GM18526 (cell line): ENCODE results near the gene DNAJC4.

ENCODE experiments used
- POLR2A ChIP-seq: IDR thresholded peaks from 3 replicates; pipeline ENCODE4 v1.6.1; 2011; ENCODE audit not compliant: insufficient read length; ENCODE audit errors: extremely low read depth

Gene DNAJC4

DNA sequence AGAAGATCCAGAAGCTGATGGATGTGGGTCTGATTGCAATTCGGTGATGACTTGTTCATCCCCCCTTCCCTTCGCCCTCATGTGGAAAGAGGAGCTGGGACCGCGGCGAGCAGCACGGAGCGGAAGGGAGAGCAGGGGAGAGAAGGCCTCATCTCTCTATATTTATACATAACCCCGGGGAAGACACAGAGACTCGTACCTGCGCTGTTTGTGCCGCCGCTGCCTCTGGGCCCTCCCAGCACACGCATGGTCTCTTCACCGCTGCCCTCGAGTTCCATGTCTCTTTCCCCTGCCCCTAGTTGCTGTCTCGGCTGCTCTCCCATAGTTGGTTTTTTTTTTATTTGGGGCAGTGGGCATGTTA lies 26.3 kb upstream of the DNAJC4 start:
- TF ChIP-seq POLR2A: no peak

DNA sequence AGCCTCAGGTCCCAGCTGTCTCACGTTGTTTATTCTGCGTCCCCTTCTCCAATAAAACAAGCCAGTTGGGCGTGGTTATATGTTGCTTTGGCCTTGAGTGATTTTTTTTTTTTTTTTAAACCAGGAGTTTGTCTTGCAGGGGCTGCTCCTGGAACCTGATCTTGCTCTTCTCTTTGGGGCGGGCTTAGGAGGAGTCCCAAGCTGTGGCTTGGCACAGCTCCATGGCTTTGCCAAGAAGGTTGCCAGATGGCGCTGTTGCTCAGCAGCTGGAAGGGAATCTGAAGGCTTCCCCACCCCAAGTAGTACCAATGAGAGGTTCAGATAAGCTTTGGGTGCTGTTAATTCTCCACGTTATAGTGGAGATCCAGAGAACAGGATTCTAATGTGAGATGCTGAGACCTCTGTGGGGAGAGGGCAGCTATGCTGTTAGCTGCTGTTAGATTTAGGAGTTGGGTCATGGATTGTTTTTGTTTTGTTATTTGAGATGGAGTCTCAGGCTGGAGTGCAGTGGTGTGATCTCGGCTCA lies 25.8 kb upstream of the DNAJC4 start:
- no peak for TF ChIP-seq POLR2A

DNA sequence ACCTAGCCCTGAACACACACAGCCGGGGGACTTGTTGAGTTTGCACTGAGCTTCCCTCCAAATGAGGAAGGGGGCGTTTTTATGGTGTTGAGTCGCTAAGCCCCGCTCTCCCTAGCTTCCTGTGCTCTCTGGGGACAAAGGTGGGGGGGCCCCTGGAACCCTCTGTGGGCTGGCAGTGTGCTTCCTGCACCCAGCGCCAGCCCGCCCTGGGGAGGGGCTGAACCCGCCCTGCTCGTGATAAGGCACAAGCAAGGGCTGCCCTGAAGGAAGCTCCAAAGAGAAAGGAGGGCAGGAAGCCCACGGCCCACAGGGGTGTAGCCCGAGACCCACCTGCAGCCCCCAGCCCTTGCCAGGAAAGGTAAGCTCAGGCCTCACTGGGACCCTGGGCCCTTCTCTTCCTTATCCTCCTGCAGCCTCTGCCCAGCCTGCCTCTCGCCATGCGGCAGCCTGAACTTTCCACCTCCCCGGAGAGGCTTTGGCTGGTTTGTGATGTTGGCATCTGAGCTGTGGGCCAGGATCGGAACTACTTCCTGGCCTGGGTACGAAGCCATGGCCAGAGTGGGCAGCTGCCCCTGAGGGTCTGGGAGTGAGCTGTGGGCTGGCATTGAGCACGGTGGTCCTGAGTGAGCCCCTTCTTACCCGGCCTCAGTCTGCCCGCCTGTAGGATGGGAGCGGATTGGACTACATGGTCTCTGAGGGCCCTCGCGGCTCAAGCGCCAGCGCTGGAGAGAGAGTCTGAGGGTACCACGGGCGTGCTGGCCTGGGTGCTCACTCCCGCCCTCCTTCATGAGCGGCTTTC lies 23.7 kb upstream of the DNAJC4 start, which contains the start of gene FERMT3:
FERMT3 (plus strand) TSS at position 265 of the 799 bp plus-strand sequence. CDS start 644 bp downstream, outside the sequence.
- peak; percentile 75 for TF ChIP-seq POLR2A

DNA sequence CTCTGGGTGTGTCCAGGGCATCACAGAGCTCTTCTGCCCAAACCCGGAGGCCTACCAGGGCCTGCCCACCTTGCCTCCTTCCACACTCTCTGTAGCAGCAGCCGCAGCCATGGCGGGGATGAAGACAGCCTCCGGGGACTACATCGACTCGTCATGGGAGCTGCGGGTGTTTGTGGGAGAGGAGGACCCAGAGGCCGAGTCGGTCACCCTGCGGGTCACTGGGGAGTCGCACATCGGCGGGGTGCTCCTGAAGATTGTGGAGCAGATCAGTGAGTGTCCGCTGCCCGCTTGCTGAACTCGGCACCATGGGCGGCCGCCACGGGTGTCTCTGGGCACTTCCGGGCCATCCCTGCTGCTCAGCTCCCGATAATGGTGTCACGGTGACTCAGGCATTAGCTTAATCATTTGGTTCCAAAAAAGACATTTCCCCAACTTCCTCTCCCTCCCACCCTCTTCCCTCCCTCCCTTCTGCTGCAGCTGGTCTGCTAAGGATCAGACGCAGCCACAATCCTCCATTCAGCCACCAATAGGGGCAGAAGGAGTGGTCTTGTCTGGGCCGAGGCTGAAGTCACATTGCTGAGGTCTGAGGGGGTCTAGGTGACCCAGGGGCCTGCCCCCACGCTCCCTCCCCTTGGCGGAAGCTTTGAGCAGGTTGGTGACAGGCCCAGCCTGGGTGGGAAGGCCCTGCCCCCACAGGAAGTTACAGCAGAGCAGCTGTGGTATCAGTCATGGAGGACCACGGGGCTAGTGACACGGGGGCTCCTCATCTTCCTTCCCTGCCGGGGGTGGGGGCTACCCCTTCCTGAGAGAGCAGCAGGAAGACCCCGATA lies 22.9 kb upstream of the DNAJC4 start:
- peak; percentile 76 for TF ChIP-seq POLR2A

DNA sequence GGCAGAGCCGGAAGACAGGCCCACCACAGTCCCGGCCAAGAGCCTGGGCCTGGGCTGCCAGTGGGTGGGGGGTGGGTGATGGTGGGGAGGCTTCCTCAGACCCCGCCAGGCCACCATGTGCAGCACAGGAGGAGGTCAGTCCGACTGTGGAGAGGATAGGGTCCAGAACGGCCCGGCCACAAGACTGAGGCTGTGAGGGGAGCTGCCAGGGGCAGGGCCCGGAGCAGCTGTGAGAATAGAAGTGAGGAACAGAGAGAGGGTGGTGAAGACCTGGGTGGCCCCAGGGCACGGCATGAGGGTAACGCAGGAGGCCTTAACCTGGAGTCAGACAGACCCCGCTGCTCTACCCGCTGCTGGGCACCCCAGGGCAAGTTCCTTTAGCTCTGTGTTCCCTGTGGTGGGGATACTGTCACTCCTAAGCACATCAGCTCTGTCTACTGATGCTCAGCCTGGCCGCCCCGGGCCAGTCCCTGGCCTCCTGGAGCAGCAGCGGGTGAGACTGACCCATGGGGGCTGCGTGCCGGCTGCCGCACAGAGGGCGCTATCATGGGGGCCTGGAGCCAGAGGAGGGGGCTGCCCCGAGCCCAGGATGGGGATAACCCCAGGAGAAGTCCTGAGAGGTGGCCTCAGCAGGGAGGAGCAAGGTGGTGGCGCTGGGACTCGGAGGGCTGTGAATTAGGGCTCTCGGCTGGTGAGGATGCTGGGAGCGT lies 22.1 kb upstream of the DNAJC4 start:
- no peak for TF ChIP-seq POLR2A

DNA sequence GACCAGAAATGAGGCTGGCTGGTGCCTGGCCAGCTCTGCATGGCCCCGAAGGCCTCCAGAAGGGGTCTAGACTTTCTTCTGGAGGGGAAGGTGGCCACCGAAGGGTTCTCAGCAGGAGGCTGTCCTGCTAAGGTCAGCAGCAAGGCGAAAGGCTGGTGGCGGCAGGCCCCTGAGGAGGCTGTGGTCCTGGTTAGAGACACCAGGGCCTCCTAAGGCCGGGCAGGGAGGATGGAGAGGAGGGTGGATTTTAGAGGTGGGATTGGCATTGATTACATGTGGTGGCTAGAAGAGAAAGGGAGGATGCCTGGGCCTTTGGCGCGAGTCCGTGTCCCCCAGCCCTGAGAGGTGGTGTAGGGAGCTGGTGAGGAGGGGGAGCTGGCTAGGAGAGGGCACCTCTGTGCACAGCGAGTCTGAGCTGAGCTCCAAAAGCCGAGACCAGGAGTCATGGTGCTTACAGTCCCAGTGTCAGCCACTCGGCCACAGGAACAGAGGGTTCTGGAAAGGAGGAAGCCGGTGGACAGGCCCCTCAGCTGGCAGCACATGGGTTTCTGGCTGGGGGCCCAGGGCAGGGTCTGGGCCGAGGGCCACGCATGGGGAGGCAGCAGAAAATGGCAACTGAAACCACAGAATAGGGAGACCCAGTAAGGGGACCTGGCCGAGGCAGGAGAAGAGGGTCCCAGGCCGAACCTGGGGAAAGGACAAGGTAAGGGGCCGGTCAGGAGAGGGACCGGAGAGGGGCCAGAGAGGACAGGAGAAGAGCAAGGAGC lies 21.4 kb upstream of the DNAJC4 start:
- TF ChIP-seq POLR2A: no peak

DNA sequence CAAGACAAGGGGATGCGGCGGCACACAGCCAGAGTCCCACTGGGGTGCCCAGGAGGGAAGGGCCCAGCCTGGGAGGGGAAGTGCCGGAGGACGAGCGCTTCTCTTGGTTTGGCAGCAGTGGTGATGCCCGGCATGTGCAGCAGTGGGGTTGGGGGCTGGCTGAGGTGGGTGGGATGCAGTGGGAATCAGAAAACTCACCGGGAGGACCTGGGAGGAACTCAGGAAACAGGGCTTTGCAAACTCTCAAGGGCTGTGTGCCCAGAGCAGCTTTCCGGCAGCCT lies 20.8 kb upstream of the DNAJC4 start:
- no peak for TF ChIP-seq POLR2A

DNA sequence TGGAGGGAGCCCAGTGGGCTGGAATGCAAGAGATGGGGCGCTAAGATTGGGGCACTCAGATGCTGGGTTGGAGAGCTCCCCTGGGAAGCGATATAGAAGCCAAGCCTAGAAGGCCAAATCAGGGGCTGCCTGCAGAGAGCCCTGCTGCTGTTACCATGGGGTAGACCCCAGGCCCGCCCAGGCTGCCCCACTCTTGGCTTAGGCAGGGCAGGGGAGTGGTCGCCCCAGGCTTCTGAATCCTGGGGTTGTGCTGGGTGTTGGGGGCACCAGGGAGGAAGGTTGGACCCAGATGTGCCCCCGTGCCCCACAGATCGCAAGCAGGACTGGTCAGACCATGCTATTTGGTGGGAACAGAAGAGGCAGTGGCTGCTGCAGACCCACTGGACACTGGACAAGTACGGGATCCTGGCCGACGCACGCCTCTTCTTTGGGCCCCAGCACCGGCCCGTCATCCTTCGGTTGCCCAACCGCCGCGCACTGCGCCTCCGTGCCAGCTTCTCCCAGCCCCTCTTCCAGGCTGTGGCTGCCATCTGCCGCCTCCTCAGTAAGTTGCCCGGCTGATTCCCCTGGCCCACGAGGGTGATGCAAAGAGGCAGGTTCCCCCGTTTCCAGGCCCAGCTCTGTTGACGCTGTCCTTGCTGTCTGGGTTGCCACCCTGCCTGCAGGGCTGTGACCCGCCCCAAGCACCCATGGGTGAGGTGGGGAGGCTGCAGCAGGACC lies 19.9 kb upstream of the DNAJC4 start:
- TF ChIP-seq POLR2A: no peak

DNA sequence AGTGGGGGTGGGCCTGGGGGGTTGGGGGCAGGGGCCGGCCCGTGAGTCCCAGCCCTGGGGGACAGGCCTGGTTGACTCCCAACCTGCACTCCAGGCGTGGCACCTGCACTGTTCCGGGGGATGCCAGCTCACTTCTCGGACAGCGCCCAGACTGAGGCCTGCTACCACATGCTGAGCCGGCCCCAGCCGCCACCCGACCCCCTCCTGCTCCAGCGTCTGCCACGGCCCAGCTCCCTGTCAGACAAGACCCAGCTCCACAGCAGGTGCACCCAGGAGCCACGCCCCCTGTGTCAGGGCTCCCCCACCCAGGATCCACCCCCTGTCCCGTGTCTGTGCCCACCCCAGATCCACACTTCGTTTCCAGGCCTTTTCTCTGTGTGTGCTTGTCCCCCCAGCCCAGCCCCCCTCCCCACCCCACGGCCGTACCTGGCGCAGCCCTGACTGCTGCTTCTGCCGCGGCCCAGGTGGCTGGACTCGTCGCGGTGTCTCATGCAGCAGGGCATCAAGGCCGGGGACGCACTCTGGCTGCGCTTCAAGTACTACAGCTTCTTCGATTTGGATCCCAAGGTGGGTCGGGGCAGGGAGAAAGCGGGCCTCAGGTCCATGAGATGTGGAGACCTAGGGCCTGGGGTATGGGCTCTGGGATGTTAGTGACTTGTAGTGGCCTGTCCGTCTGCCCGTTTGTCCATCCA lies 19.0 kb upstream of the DNAJC4 start:
- no peak for TF ChIP-seq POLR2A

DNA sequence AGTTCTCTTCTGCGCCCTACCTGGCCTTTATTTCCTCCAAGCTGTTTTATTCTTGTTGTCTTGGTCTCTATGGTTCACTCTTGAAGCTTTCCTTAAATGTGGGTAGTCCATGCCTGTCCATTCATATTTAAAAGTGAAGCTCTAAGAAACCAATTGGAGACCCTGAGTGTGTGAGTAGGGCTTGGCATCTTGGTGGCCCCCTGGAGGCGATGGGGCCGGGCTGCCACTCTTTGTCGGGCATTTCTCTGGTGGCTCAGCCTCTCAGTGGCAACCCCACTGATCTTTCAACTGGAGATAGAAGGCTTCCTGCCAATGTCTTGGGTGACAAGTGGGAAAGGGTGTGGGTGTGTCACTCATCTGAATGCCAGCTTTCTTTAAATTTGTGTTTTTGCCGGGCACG lies 13.5 kb upstream of the DNAJC4 start:
- no peak for TF ChIP-seq POLR2A

DNA sequence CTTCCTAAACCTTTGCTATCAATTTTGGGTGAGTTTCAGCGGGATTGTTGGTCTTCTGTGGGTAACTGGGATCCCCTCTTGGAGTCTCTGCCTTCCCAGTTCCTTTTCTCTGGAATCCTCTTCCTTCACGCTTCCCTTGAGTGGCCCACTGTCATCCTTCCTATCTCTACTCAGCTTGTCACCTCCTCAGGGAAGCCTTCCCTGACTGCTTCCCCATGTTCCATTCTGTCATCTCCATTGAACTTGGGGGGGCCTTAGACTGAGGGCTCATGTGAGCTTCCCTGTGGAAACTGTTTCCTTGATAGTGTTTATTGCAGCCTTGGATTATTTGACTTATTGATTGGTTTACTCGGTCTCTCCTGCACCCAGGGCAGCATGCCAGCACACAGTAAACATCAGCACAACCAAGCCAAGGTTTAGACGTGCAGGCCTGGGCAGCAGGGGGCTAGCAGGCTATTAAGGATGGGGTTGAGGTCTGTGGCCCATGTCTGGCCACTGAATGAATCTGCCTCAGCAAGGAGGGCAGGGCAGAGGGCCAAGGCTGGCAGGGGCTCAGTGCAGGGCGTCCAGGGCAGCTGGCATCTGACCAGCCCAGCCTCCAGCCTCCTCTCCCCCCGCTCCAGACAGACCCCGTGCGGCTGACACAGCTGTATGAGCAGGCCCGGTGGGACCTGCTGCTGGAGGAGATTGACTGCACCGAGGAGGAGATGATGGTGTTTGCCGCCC lies 11.6 kb upstream of the DNAJC4 start:
- no peak for TF ChIP-seq POLR2A

DNA sequence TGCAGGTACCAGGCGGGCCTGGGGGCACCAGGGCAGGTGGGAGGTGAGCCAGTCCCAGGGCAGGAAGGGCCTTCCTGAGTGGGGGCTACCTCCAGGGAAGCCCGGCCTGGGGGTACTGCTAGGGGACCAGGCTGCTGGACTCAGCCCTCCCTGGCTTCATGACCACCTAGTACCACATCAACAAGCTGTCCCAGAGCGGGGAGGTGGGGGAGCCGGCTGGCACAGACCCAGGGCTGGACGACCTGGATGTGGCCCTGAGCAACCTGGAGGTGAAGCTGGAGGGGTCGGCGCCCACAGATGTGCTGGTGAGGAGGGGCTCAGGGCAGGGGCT lies 11.0 kb upstream of the DNAJC4 start:
- no peak for TF ChIP-seq POLR2A

DNA sequence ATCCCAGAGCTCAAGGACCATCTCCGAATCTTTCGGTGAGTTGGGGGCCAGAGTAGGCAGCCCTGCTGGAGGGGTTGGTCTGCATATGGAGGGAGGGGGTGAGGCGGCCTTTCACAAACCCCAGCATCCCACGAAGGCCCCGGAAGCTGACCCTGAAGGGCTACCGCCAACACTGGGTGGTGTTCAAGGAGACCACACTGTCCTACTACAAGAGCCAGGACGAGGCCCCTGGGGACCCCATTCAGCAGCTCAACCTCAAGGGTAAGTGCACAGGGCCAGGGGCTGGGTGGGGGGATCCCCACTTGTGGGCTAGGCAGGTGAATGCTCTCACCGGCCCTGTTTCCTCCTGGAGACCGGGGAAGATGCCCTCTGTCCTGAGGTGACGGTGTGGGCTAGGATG lies 10.6 kb upstream of the DNAJC4 start:
- TF ChIP-seq POLR2A: no peak

DNA sequence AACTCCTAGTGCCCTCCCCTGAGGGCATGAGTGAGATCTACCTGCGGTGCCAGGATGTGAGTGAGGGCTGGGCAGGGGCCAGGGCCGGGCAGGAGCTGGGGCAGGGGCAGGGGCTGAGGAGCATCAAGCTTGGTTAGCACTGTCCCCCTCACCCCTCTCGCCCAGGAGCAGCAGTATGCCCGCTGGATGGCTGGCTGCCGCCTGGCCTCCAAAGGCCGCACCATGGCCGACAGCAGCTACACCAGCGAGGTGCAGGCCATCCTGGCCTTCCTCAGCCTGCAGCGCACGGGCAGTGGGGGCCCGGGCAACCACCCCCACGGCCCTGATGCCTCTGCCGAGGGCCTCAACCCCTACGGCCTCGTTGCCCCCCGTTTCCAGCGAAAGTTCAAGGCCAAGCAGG lies 10.1 kb upstream of the DNAJC4 start:
- TF ChIP-seq POLR2A: peak; percentile 5

DNA sequence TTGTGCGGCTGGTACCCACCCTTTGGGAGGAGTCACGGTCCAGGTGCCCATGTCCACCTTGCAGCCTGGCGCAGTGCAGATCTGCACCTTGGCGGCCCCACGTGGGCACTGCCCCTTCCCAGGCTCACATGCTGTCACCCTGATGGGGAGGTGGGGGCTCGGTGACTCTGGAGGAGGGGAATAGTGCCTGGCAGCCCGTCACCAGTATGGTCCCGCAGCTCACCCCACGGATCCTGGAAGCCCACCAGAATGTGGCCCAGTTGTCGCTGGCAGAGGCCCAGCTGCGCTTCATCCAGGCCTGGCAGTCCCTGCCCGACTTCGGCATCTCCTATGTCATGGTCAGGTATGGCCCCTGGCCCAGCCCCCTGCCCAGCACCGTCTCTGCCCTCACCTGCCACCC lies 9.6 kb upstream of the DNAJC4 start:
- TF ChIP-seq POLR2A: peak; percentile 3
